Kidney epithelial cell (primary cell): ENCODE measurements around the gene PTPMT1. TPM values are rescaled to one million over a fixed set of nuclear protein-coding genes. Genes with fewer than 3 reads are reported as not detected.

Source experiments
- DNase-seq: peaks from one replicate; pipeline ENCODE4 v3.0.0-alpha.2; 2010; ENCODE audit warnings: low read depth
- H3K27me3 ChIP-seq: 2 replicates; pipeline ENCODE4 v1.6.0; 2011; ENCODE audit warnings: low read length; ENCODE audit not compliant: control insufficient read depth, insufficient read depth
- H3K36me3 ChIP-seq: 2 replicates; pipeline ENCODE4 v1.5.1; 2011; ENCODE audit warnings: low read length; ENCODE audit not compliant: control insufficient read depth, insufficient read depth
- H3K4me3 ChIP-seq: 2 replicates; pipeline ENCODE4 v1.5.1; 2011; ENCODE audit warnings: low read depth, mild to moderate bottlenecking, control low read depth, low read length
- CTCF ChIP-seq: IDR thresholded peaks from 2 replicates; pipeline ENCODE4 v1.5.1; 2011; ENCODE audit warnings: mild to moderate bottlenecking, moderate library complexity, low read length, control low read depth, inconsistent platforms; ENCODE audit not compliant: insufficient read depth, poor library complexity, severe bottlenecking
- total RNA-seq: library from RNA; depleted of rRNA; stranded (reverse); fragments of >200 nt; gene quantifications from 2 replicates; pipeline ENCODE4 v1.2.3, GENCODE V29; 2015

The PTPMT1 gene
- total RNA-seq, 1 donor from 2014 or later, result 166 TPM

GRCh38 chr11:47587039-47587716 is 21.8 kb downstream of the PTPMT1 start:
- H3K36me3 ChIP-seq, result no peaks in the 10 kb centered on the region
- TF ChIP-seq CTCF, result no peak
- DNase-seq, result no peak
- H3K27me3 ChIP-seq, result peaks cover 21% of the 10 kb centered on the region
- no peak overlapping the region for H3K4me3 ChIP-seq

GRCh38 chr11:47587723-47588326 is 22.4 kb downstream of the PTPMT1 start:
- Histone ChIP-seq H3K36me3 (no peaks in the 10 kb centered on the region), H3K4me3 (no peak overlapping the region), H3K27me3 (peaks cover 28% of the 10 kb centered on the region)
- no peak for DNase-seq
- no peak for TF ChIP-seq CTCF

- Histone ChIP-seq H3K36me3 (no peaks in the 10 kb centered on the region), H3K4me3 (no peak overlapping the region), H3K27me3 (peaks cover 41% of the 10 kb centered on the region)
- DNase-seq, result no peak
- TF ChIP-seq CTCF, result no peak
Measured at GRCh38 chr11:47589118-47589517, 23.7 kb downstream of the PTPMT1 start.

- H3K4me3 ChIP-seq, result peak overlapping the region; percentile 28
- no peak for DNase-seq
- TF ChIP-seq CTCF, result no peak
- no peaks in the 10 kb centered on the region for H3K36me3 ChIP-seq
- H3K27me3 ChIP-seq, result peaks cover 45% of the 10 kb centered on the region
Measured at GRCh38 chr11:47589584-47589976, 24.2 kb downstream of the PTPMT1 start.

- no peak for TF ChIP-seq CTCF
- Histone ChIP-seq H3K4me3 (peak overlapping the region; percentile 28), H3K27me3 (peaks cover 52% of the 10 kb centered on the region), H3K36me3 (no peaks in the 10 kb centered on the region)
- DNase-seq, result no peak
Measured at GRCh38 chr11:47589977-47590861, 24.8 kb downstream of the PTPMT1 start.
